Mammary epithelial cell (primary cell): ENCODE measurements around the gene FGF5.

Source experiments
- EZH2 ChIP-seq: IDR thresholded peaks from 2 replicates; pipeline ENCODE4 v1.6.1; 2012; ENCODE audit warnings: low read length, inconsistent platforms, borderline replicate concordance
- TF ChIP-seq, protein P1 (sequence below), 2 donors: IDR thresholded peaks in 1 of 2; conservative IDR thresholded peaks in 1 of 2; 2 replicates each; pipeline ENCODE4 v1.5.1; 2011 to 2012; ENCODE audit warnings: inconsistent platforms in 2 of 2, low read length in 2 of 2, mild to moderate bottlenecking in 2 of 2, control low read depth in 1 of 2, low read depth in 1 of 2; ENCODE audit not compliant: insufficient read depth in 1 of 2; ENCODE audit errors: extremely low read depth in 1 of 2

DNA sequence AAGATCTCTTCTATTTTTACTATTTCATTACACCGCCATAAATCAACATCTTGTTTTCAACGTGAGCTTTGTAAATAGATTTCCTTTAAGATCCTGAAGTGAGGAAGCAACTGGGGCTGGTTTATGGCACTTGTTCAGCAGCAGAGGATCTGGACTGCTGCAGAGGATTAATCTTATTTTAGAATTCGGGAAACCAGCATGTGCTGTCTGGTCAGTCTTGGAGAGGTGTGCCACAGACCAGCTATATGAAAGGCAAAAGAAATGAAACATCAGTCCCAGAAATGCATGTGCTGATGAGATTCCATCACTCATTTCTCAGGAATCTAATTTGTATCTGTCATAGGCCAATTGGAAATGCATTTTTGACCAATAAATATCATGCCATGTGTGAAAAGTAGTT, 45.8 kb upstream of the FGF5 start:
- TF ChIP-seq, protein P1, sequence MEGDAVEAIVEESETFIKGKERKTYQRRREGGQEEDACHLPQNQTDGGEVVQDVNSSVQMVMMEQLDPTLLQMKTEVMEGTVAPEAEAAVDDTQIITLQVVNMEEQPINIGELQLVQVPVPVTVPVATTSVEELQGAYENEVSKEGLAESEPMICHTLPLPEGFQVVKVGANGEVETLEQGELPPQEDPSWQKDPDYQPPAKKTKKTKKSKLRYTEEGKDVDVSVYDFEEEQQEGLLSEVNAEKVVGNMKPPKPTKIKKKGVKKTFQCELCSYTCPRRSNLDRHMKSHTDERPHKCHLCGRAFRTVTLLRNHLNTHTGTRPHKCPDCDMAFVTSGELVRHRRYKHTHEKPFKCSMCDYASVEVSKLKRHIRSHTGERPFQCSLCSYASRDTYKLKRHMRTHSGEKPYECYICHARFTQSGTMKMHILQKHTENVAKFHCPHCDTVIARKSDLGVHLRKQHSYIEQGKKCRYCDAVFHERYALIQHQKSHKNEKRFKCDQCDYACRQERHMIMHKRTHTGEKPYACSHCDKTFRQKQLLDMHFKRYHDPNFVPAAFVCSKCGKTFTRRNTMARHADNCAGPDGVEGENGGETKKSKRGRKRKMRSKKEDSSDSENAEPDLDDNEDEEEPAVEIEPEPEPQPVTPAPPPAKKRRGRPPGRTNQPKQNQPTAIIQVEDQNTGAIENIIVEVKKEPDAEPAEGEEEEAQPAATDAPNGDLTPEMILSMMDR (conservative IDR thresholded peaks at IDR 0.05 in 1 of 2, IDR thresholded peaks at IDR 0.05 in 1 of 2; ENCODE audit: extremely low read depth in 1 of 2, insufficient read depth in 1 of 2, low read depth in 1 of 2, low read length in 2 of 2), result no peak
- no peak for TF ChIP-seq EZH2
